CD4-positive, alpha-beta T cell (primary cell): Measurements from ENCODE around the gene FRMD8. TPM values are rescaled to one million over a fixed set of nuclear protein-coding genes. Genes with fewer than 3 reads are reported as not detected.
"Not testable (repeated sequence)": the region's sequence is repeated elsewhere in the genome, so short reads cannot be mapped to it uniquely, and the experiment has no call there.

Experiments
- ATAC-seq: fragments of 200-7000 bp; cut with Tn5 transposase; one replicate; pipeline ENCODE4 v1.10.0; 2022; ENCODE audit warnings: mild to moderate bottlenecking; ENCODE audit not compliant: poor library complexity
- CTCF ChIA-PET: fragments of 350-600 bp; sonication (Branson Sonifier 250); formaldehyde crosslinking; loops from one replicate; lab custom pipeline; 2021; ENCODE audit warnings: antibody characterized with exemption, inconsistent platforms; lab: Charles Lee
- POLR2A ChIA-PET: fragments of 350-600 bp; sonication (Branson Sonifier 250); formaldehyde crosslinking; loops from one replicate; lab custom pipeline; 2021; ENCODE audit warnings: antibody characterized with exemption, inconsistent platforms; lab: Charles Lee
- DNase-seq, 14 experiments: peaks; one replicate each; pipeline ENCODE4 v3.0.0-alpha.2; 2013 to 2020; ENCODE audit warnings: mixed read lengths in 2 of 14
- H3K27ac ChIP-seq, 2 donors: one replicate each; pipeline versions ENCODE4 v1.5.1 to v1.7.0; 2013; ENCODE audit warnings: low read length in 2 of 2, low read depth in 1 of 2, mild to moderate bottlenecking in 1 of 2
- H3K27me3 ChIP-seq, 2 experiments: 1 replicate in 1 of 2; 2 replicates in 1 of 2; pipeline versions ENCODE4 v1.6.1 to v1.7.0; 2013; ENCODE audit warnings: low read length in 2 of 2, control low read depth in 1 of 2, mild to moderate bottlenecking in 1 of 2, moderate library complexity in 1 of 2; ENCODE audit not compliant: insufficient read depth in 2 of 2, control insufficient read depth in 1 of 2
- H3K36me3 ChIP-seq: one replicate; pipeline ENCODE4 v1.6.1; 2013; ENCODE audit warnings: low read length, control low read depth; ENCODE audit not compliant: insufficient read depth
- H3K4me1 ChIP-seq: one replicate; pipeline ENCODE4 v1.6.1; 2013; ENCODE audit warnings: low read length, control low read depth; ENCODE audit not compliant: insufficient read depth
- H3K4me3 ChIP-seq: one replicate; pipeline ENCODE4 v1.5.1; 2013; ENCODE audit warnings: mild to moderate bottlenecking, low read length, moderate library complexity
- H3K9me3 ChIP-seq, 2 experiments: 1 replicate in 1 of 2; 2 replicates in 1 of 2; pipeline versions ENCODE4 v1.6.1 to v1.7.0; 2013; ENCODE audit warnings: low read length in 2 of 2, mild to moderate bottlenecking in 2 of 2, control low read depth in 1 of 2, moderate library complexity in 1 of 2; ENCODE audit not compliant: control insufficient read depth in 1 of 2, insufficient read depth in 1 of 2
- H3K27ac Mint-ChIP-seq: one replicate; pipeline ENCODE4 v1.8.0; 2020; ENCODE audit warnings: mixed read lengths
- H3K27me3 Mint-ChIP-seq: one replicate; pipeline ENCODE4 v1.8.0; 2021; ENCODE audit warnings: mixed read lengths
- H3K36me3 Mint-ChIP-seq: one replicate; pipeline ENCODE4 v1.8.0; 2021; ENCODE audit warnings: low read depth, mixed read lengths
- H3K4me1 Mint-ChIP-seq: one replicate; pipeline ENCODE4 v1.8.0; 2021; ENCODE audit warnings: low read depth, mixed read lengths
- H3K4me3 Mint-ChIP-seq: one replicate; pipeline ENCODE4 v1.8.0; 2020; ENCODE audit warnings: mild to moderate bottlenecking, mixed read lengths
- H3K9me3 Mint-ChIP-seq: one replicate; pipeline ENCODE4 v1.8.0; 2020; ENCODE audit warnings: mixed read lengths
- intact Hi-C, 2 experiments: fragments of 100-400 bp; cut with DNase I in 1 of 2; cut with micrococcal nuclease in 1 of 2; formaldehyde crosslinking; loops; one replicate each; pipeline versions ENCODE4 v1.15.1 to v1.9.0; 2023 to 2025; cut with DNase I, micrococcal nuclease
- total RNA-seq, 174 experiments: library from RNA in 2 of 174; stranded (reverse) in 2 of 174; gene quantifications; one replicate each; pipeline ENCODE4 v1.2.3 and lab custom pipeline; 2021 to 2026
- TF ChIP-seq, protein P1 (sequence below): fragments of 200-600 bp; IDR thresholded peaks from one replicate; pipeline ENCODE4 v1.8.0; 2022; ENCODE audit warnings: antibody characterized with exemption, mild to moderate bottlenecking

Gene FRMD8
- total RNA-seq, 2 experiments from 2014 or later: 19.4 to 25.3 TPM

DNA sequence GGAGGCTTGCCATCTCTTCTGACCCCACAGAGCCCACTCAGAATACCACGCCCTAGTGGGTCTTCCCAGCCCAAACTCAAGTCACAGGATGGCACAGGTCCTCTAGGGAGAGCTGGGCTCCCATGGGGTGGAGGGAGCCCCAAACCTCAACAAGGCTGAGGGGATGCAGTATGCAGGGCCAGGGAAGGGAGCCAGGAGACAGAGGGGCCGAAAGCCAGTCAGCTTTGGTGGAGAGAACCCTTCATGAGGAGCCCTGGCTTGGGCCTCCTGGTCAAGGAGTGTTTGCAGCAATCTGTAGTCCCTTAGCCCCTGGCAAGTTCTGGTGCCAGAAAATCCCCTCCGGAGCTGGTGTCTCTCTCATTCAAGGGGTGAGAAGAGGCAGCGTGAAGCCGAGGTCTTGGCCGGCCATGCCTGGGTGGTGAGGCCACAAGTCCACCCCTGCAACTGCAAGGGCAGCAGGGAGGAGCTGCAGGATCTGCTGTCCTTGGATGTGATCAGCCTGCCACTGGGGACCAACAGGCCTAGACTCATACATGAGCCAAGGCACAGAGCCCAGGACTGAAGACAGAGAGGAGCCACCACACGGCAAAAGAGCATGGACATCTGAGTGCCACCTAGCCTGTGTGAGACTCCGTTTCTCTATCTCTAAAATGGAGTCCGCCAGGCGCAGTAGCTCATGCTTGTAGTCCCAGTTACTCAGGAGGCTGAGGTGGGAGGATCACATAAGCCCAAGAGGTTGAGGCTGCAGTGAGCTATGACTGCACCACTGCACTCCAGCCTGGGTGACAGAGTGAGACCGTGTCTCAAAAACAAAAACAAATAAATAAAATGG, 60.2 kb downstream of the FRMD8 start:
- Histone ChIP-seq H3K9me3 (peaks cover 0 to 14% of the 10 kb centered on the region in 2 experiments), H3K27me3 (no peaks in the 10 kb centered on the region), H3K4me1 (peaks cover 15% of the 10 kb centered on the region), H3K27ac (no peak overlapping the region), H3K4me3 (no peak overlapping the region), H3K36me3 (peaks cover 33% of the 10 kb centered on the region)
- Mint-ChIP-seq H3K27ac (peak overlapping the region; percentile 39), H3K27me3 (no peaks in the 10 kb centered on the region), H3K36me3 (peaks cover 24% of the 10 kb centered on the region), H3K4me1 (peaks cover 15% of the 10 kb centered on the region), H3K9me3 (no peaks in the 10 kb centered on the region), H3K4me3 (no peak overlapping the region)
- intact Hi-C loops: no loop called here
- ChIA-PET POLR2A (interaction anchor here (1.0 to 3.2 kb wide), 10 partner anchors 16 to 60 kb away, joined by 3 to 15 read pairs (median 4); partner anchors contain the start of genes MALAT1 and NEAT1), CTCF (interaction anchor here (1.4 to 1.6 kb wide), 2 partner anchors 64 to 65 kb away, joined by 3 read pairs; no protein-coding TSS in a partner anchor)
- DNase-seq (peak in 3 of 14 experiments; percentile 16 to 36 (median 27)), ATAC-seq (no peak)
- TF ChIP-seq, protein P1, sequence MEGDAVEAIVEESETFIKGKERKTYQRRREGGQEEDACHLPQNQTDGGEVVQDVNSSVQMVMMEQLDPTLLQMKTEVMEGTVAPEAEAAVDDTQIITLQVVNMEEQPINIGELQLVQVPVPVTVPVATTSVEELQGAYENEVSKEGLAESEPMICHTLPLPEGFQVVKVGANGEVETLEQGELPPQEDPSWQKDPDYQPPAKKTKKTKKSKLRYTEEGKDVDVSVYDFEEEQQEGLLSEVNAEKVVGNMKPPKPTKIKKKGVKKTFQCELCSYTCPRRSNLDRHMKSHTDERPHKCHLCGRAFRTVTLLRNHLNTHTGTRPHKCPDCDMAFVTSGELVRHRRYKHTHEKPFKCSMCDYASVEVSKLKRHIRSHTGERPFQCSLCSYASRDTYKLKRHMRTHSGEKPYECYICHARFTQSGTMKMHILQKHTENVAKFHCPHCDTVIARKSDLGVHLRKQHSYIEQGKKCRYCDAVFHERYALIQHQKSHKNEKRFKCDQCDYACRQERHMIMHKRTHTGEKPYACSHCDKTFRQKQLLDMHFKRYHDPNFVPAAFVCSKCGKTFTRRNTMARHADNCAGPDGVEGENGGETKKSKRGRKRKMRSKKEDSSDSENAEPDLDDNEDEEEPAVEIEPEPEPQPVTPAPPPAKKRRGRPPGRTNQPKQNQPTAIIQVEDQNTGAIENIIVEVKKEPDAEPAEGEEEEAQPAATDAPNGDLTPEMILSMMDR: no peak

DNA sequence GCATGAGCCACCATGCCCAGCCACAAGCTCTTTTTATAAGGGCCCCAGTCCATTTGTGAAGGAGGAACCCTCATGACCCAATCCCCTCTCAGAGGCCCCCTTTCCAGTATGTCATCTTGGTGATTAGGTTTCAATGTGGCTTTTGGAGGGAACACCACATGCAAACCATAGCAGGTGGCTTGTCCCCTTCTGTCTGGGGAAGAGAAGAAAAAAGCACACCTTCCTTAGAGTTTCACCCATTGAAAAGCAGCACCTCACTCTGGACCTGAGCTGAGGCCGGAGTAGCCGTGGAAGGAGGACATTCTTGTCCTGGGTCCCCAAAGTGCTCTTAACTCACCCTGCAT, 61.6 kb downstream of the FRMD8 start:
- Histone ChIP-seq H3K4me1 (peaks cover 4% of the 10 kb centered on the region), H3K27ac (no peak overlapping the region), H3K4me3 (no peak overlapping the region), H3K27me3 (no peaks in the 10 kb centered on the region), H3K9me3 (peaks cover 0 to 14% of the 10 kb centered on the region in 2 experiments), H3K36me3 (peaks cover 23% of the 10 kb centered on the region)
- H3K27ac Mint-ChIP-seq: no peak overlapping the region
- no peaks in the 10 kb centered on the region for H3K9me3 Mint-ChIP-seq
- DNase-seq (peak in 1 of 14 experiments; percentile 21), ATAC-seq (no peak)
- H3K4me3 Mint-ChIP-seq: no peak overlapping the region
- no peaks in the 10 kb centered on the region for H3K27me3 Mint-ChIP-seq
- intact Hi-C loops: no loop called here
- CTCF ChIA-PET: interaction anchor here (1.4 kb wide), 1 partner anchor 66 kb away, joined by 3 read pairs; no protein-coding TSS in a partner anchor
- POLR2A ChIA-PET: interaction anchor here (0.6 to 3.2 kb wide), 5 partner anchors 15 to 51 kb away, joined by 4 to 15 read pairs (median 6); partner anchors contain the start of genes MALAT1 and NEAT1
- TF ChIP-seq, protein P1: no peak
- peaks cover 7% of the 10 kb centered on the region for H3K4me1 Mint-ChIP-seq
- H3K36me3 Mint-ChIP-seq: peaks cover 17% of the 10 kb centered on the region

DNA sequence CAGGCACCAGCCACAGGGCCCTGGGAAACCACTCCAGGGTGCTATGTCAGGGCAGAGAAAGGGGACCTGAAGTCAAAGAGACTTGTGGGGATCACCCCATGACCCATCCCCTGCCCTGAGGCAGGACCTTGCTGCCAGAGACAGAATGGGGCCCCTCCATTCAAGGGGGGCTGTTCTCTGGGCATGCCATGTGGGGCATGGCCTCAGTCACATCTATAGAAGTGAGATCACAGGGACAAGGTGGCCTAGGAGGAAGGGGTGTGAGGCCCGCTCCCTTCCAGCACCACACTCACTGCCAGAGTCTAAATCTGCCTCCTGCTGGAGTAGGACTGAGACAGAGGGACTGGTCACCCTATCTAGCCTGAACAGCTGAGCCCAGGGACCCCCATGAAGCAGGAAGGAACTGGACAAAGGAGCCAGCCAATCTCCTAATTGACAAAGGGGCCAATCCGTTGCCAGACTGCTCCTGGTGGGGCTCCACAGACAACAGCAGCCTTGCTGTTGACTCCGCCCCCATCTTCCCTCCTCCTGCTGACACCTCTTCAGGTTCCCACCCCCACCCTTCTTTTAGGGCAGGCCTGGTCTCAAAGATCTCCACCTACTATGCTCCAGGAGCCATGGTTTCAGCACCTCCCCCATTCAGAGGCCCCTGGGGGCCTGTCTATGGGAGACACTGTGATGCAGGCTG, 62.1 kb downstream of the FRMD8 start:
- CTCF ChIA-PET: no interaction called here
- POLR2A ChIA-PET: interaction anchor here (0.9 to 1.0 kb wide), 2 partner anchors 23 to 29 kb away, joined by 3 read pairs; no protein-coding TSS in a partner anchor
- Mint-ChIP-seq H3K27me3 (no peaks in the 10 kb centered on the region), H3K9me3 (no peaks in the 10 kb centered on the region), H3K36me3 (peaks cover 12% of the 10 kb centered on the region), H3K4me3 (no peak overlapping the region), H3K4me1 (peaks cover 5% of the 10 kb centered on the region), H3K27ac (no peak overlapping the region)
- intact Hi-C loops: no loop called here
- peak in 3 of 14 experiments; percentile 20 to 61 (median 29) for DNase-seq
- TF ChIP-seq, protein P1: no peak
- peaks cover 18% of the 10 kb centered on the region for H3K36me3 ChIP-seq
- peaks cover 1% of the 10 kb centered on the region for H3K4me1 ChIP-seq
- no peak overlapping the region for H3K27ac ChIP-seq
- H3K9me3 ChIP-seq: peaks cover 0 to 14% of the 10 kb centered on the region in 2 experiments
- H3K4me3 ChIP-seq: no peak overlapping the region
- no peak for ATAC-seq
- H3K27me3 ChIP-seq: no peaks in the 10 kb centered on the region

DNA sequence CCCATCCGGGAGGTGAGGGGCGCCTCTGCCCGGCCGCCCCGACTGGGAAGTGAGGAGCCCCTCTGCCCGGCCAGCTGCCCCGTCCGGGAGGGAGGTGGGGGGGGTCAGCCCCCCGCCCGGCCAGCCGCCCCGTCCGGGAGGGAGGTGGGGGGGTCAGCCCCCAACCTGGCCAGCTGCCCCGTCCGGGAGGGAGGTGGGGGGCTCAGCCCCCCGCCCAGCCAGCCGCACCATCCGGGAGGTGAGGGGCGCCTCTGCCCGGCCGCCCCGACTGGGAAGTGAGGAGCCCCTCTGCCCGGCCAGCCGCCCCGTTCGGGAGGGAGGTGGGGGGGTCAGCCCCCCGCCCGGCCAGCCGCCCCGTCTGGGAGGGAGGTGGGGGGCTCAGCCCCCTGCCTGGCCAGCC, 64.9 kb downstream of the FRMD8 start:
- H3K9me3 Mint-ChIP-seq, CTCF ChIA-PET: not testable (repeated sequence)

More for the DNA sequence above, 64.9 kb downstream of the FRMD8 start:
- POLR2A ChIA-PET, H3K4me3 ChIP-seq, H3K36me3 Mint-ChIP-seq, H3K27ac ChIP-seq, DNase-seq, intact Hi-C loops, H3K27ac Mint-ChIP-seq, H3K27me3 Mint-ChIP-seq, H3K36me3 ChIP-seq, H3K4me3 Mint-ChIP-seq, H3K27me3 ChIP-seq, ATAC-seq: not testable (repeated sequence)
- peaks cover 19% of the 10 kb centered on the region for H3K4me1 Mint-ChIP-seq
- H3K4me1 ChIP-seq: peaks cover 16% of the 10 kb centered on the region
- H3K9me3 ChIP-seq: peaks cover 0 to 14% of the 10 kb centered on the region in 2 experiments
